HG02759 (cell line): ENCODE data around the gene KLHL34.

ENCODE experiments used
- ATAC-seq: cut with Tn5 transposase; IDR thresholded peaks from one replicate; pipeline ENCODE4 v1.9.1; 2021; ENCODE audit warnings: mild to moderate bottlenecking, moderate library complexity; ENCODE audit not compliant: unreplicated experiment

Gene KLHL34

GRCh38 chrX:21656587-21657317, 1.4 kb downstream of the KLHL34 start:
- no peak for ATAC-seq

GRCh38 chrX:21655901-21656586, 2.1 kb downstream of the KLHL34 start:
- ATAC-seq: no peak

- no peak for ATAC-seq
These were observed 12.2 kb downstream of the KLHL34 start for GRCh38 chrX:21645886-21646285.

GRCh38 chrX:21645431-21645830, 12.7 kb downstream of the KLHL34 start:
- ATAC-seq: no peak

- ATAC-seq: no peak
These were observed 18.4 kb downstream of the KLHL34 start for GRCh38 chrX:21639775-21640174.

- ATAC-seq: no peak
These were observed 19.8 kb downstream of the KLHL34 start for GRCh38 chrX:21638311-21638710.

- no peak for ATAC-seq
These were observed 26.1 kb downstream of the KLHL34 start for GRCh38 chrX:21632027-21632426.

GRCh38 chrX:21623778-21624501, 34.2 kb downstream of the KLHL34 start:
- ATAC-seq: no peak

GRCh38 chrX:21620234-21620633, 37.9 kb downstream of the KLHL34 start:
- ATAC-seq: no peak

GRCh38 chrX:21616386-21616785, 41.7 kb downstream of the KLHL34 start:
- ATAC-seq: no peak

GRCh38 chrX:21612154-21612553, 46.0 kb downstream of the KLHL34 start:
- ATAC-seq: no peak

GRCh38 chrX:21610168-21610567, 48.0 kb downstream of the KLHL34 start:
- no peak for ATAC-seq

- no peak for ATAC-seq
These were observed 52.1 kb downstream of the KLHL34 start for GRCh38 chrX:21606002-21606401.
